Stimulated activated CD8-positive, alpha-beta memory T cell treated with anti-CD3 and anti-CD28 coated beads, Interleukin-4, amount 100 ng/mL, for 24 hours (primary cell): ENCODE data around the gene VPS41.
"Not testable (repeated sequence)": the region's sequence is repeated elsewhere in the genome, so short reads cannot be mapped to it uniquely, and the experiment has no call there.

Source experiments
- DNase-seq: peaks from one replicate; pipeline ENCODE4 v3.0.0-alpha.2; 2020; ENCODE audit warnings: low read depth

VPS41 gene

DNA sequence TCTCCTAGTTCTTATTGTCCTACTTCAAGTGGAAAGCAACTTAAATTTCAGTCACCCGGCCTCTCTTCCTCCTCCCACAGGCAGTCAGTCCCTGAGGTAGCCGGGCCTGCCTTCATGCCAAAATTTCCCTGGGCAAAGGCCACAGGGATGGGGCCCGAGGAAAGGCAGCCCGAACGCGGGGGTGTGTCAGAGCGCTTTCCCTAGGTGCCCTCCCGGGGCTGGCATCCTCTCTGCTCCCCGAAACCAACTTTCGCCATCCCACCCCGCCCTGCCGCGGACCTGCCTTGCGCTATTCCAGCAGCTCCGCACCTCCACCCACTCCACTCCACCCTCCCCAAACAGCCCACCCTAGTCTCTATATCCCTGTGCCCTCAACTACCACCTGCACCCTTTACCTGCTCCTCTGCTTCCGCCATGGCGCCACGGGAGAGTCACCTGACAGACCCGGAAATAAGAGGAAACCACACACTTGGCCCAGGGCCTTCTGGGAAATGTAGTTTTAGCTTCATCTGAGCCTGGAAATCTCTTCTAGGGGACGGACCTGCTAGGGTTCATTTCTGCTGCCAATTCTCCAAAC lies at the start of gene VPS41:
Gene VPS41 (minus strand): TSS at position 433 of the 577 bp plus-strand sequence. CDS start 17 bp downstream, at position 416.
- DNase-seq: peak; percentile 57

DNA sequence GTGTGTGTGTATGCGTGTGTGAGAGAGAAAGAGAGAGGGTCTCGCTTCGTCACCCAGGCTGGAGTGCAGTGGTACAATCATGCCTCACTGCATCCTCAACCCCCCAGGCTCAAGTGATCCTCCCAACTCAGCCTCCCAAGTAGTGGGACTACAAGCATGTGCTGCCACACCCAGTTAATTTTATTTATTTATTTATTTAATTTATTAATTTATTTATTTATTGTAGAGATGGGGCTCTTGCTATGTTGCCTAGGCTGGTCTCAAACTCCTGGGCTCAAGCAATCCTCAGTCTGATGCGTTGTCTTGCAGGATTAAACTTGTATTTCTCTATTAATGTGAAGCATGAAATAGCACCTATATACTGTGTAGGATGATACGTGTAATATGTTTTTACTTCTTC lies 46.9 kb upstream of the VPS41 start:
- DNase-seq: no peak

DNA sequence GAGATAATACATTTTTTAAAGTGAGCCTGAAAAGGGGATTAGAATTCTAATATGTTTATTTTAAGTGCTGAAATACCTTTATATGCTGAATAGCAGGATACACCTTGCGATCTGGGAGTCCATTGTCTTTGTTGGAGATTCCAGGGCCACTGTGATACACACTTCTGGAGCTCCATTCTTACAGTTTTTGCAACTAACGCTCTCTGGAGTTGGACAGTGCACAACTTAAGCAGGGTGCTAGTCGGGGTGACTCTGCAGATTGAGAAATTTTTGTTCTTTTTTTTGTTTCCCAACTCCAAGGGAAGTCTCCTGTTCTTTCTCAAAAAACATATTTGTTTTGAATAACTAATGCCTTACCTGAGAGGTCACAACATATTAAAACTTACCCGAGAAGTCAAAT lies 45.0 kb upstream of the VPS41 start:
- DNase-seq: no peak

DNA sequence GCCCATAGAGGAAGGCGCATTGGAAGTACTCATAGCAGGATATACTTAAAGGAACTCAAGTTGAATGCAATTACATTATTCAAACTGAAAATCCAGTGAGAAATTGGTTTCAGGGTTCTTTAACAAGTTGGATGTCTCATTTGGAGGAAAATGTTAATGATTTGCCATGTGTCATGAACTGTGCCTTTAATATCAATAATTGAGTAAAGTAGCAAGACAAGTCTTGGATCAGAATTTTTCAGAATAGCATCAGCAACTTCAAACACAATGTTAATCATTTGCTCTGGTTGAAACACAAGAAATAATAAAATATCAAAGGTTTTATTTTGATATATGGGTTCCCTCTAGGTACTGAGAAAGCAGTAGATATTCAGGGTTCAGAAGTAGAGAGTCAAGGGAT lies 44.2 kb upstream of the VPS41 start:
- DNase-seq: no peak

DNA sequence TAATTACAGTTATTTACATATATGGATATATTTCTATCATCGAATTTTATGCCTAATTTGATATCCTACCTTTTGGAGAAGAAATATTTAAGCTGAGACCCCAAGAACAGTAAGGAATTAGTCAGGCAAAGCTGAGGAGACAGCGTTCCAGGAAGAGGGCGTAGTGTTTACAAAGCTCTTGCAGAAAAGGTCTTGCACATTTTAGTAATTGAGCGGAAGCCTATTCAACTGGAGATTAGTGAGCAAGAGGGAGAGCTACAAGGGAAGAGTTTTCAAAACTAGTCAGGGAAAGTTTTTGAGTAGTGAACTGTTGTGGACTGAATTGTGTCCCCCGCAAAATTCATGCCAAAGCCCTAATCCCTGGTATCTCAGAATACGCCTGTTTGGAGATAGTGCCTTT lies 42.2 kb upstream of the VPS41 start:
- no peak for DNase-seq

DNA sequence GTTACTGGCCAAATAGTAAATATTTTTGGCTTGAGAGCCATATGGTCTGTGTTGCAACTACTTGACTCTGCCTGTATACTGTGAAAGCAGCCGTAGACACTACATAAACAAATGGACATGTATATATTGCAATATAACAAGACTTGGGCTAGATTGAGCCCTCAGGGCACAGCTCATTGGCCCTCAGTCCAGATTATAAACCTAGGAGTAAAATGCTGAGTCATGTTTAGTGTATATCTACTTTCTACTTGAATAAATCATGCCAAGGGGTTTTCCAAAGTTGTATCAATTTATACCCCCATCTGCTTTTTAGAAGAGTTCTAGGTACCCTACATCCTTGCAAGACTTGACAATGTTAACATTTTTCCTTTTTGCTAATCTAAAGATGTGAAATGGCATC lies 41.3 kb upstream of the VPS41 start:
- no peak for DNase-seq

DNA sequence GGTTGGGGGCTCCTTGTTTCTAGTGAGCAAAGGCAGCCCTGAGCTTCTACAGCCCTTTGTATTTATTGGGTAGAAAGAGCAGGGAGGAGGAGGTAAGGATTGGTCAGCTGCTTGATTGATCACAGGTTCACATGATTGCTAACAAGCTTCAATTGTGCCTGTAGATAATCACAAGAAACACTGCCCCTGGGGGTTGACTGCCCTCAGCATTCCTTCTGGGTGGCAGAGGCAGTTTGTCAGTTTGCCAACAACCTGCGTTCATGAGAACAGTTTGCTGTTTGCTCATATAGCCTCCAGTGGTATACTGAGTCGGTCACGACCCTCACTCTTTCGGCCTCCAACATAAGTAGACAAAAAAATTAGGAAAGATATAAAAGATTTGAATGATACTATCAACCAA lies 38.5 kb upstream of the VPS41 start:
- not testable (repeated sequence) for DNase-seq

DNA sequence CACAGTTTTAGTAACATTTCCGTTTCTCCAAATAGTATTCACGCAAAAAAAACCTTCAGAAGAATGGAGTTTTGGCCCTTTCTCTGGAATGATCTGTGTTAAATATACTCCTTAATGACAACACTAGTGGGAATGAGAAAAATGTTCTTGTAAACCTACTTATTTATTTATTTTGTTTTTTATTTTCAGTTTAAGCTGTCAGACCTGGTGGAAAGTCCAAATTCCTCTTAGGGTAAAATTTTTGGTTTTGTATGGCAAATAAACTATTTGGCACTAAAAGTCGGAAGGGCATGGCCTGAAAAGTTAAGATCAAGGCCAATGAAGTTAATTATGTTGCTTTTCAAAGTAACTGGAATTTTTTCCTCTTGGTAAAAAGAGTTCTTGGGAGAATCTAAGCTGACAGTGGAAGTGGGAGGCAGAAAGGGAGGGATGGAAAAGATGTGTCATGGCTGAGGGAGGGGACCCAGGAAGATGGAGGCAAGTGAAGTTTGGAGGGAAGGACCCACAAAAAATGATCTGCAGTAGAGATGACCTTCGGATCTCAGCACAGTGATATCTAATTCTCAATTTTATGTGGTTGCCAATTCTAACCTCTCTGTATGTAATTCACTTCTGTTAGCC lies 33.5 kb upstream of the VPS41 start:
- DNase-seq: no peak

DNA sequence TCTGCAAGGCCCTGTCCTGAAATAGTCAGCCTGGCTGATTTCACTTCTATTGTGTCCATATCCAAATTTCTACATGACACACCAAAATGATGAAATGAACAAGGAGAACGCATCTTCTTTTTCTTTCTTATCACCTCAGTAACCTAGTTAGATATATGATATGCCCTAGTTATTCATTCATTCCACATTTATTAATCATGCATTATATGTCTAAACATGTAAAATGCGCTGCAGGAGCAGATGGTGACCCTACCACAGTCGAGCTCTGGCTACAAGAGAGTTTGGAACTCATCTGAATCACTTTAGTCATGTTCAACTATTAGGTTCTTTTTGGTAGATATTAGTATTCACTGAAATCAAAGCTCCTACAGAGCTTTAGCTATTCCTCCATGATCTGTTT lies 31.8 kb upstream of the VPS41 start:
- no peak for DNase-seq

DNA sequence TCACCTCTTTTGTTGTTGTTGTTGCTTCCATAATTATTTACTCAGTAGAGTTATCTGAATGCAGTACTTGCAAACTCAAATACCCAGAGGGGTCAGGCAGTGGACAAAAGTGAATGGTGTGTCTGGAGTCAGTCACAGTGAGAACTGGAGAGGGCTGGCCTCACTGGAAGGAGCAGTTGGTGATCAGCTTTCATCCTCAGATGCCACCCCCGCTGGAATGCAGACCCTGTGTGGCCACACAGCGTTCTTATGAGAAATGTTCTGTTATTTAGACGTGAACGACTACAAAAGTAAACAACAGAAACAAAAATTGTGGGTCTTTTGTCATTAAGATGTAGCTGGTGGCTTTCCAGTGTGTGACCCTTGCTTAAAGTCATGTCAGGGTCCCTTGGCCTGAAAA lies 29.6 kb upstream of the VPS41 start:
- DNase-seq: no peak

DNA sequence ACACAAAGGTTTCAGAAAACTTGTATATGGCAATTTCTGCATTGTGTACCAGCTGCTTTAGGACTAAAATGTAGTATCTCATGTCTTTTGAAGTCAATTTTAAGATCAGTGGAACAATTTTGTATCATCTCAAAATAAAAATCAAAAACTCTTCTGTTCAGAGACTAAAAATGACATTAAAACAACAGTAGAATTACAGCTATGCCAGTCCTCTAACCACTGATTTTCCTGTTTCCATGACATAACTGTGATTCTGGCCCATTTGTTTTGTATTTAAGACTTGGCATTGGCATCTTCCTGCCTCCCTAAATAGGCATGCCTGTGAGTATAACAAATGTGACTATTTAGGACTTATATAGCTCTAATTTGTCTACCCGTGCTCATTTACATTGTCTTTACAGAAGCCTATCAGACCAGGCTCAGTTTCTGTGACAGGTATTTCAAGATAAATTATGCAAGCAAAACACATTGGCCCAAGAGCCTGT lies 29.1 kb upstream of the VPS41 start:
- no peak for DNase-seq

DNA sequence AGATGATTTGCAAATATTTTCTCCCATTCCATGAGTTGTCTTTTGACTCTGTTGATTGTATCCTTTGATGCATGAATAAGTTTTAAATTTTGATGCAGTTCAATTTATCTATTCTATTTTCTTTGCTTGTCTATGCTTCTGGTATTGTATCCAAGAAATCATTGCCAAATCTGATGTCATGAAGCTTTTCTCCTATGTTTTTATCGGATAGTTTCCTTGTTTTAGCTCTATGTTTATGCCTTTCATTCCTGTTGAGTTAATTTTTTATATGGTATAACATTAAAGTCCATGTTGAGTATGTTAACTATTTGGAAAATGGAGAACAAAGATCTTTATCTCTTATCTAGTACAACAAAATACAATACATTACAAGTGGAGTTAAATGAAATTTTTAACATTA lies 27.6 kb upstream of the VPS41 start:
- DNase-seq: no peak

DNA sequence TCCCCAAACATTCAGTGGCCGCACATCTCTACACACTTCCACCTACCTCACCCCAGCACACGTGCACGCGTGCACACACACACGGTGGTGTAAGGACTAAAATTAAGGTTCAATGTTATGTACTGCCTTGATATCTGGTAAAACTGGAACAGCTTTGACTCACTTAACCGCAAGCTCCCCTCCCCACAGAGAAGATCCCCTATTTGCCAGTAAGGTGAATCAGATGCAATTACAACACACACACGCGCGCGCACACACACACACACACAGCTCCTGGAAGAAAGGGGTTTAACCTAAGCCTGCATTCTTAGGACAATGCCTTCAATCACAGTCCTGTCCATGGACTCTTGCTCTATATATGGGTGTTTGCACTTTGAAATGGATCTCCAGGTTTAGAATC lies 25.5 kb upstream of the VPS41 start:
- no peak for DNase-seq

DNA sequence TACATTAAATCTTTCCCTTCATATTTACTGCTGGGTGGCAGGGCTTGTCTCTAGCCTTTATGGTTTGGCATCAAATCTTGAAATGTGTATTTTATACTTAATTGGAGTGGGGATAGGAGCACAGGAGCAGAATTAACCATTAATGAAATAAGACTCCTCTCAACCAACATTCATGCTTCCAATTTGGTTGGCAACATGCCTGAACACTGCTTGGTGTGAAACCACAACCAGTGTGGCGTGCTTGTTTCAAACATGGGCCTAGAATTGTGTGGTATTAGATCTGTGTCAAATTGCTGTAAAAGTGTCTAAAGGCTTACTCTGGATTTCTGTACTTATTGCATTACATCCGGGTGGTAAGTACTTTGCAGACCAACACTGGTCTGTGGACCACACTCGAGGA lies 25.1 kb upstream of the VPS41 start:
- no peak for DNase-seq

DNA sequence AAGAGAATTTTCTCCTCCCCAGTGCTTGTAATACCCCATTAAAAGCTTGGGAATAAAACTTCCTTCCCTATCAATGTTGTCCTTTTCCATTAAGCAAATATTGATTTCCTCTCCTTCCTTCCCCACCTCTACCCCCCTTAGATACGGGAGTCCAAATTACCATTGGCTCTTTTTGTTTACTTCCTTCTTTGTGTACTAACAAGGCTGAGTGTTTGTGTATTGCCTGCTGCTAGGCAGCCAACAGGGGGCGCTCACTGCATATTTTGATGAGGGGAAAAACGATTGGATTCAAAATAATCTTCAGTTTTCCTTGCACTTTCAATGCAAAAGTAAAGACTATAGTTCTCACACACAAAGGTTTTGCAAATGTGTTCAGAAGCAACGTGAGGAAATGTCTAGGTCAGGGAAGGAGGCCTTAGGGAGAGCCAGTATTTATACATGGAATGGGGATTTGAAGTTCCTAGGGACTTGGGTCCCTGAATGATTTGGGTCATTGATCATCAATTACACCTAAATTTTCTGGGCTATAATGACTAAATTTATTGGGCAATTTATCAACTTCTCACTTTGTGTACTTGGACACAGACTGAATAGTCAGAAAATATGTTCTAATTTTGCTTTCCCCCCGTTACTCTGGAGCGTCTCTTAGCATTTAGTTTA lies 23.6 kb upstream of the VPS41 start:
- DNase-seq: peak; percentile 13

DNA sequence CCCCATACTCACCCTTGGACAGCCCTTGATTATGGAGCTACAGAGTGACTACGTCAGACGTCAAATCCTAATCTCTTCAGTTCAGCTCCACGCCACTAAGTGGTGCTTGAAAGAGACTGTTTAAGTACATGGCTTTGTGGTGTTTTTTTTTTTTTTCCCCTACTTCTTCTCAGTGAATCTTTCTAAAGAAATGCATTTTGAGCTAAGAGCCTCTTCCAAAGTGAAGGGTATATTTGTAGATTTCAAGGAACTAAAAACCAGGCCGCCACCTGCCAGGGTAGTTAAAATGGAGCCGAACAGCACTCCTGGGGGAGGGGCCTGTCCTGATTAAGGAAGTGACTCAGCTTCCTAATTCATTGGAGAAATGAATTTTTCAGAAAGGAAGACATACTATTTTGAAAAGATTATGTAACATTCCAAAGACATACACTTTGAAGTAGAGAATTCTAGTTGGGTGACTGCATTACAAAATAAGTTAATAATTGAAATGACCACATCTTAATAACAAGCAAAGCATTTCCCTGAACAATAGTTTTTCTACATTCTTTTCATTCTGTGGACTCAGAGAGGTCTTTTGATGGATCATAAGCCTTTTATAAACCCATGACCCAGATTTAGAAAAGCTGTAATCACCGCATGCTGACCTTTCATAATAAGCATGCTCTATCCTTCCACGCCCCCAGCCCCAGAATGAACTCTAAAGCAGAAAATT lies 20.6 kb upstream of the VPS41 start:
- no peak for DNase-seq

DNA sequence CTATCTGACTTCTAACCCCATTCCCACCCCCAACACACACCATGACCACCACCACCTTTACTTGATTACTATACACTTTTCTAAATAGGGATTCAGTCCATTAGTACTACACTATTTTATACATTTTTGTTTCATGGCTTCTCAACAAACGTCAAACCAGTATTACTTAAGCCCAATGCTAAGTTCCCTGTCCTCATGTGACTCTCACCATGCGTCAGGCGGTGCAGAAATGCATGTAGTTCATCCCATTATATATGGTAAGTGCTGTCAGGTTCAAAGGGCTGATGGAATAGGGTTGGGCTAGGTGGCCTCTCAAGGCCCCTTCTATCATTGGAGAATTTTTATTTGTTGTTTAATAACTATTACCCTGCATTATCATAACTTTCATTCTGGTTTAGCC lies 19.5 kb upstream of the VPS41 start:
- DNase-seq: no peak

DNA sequence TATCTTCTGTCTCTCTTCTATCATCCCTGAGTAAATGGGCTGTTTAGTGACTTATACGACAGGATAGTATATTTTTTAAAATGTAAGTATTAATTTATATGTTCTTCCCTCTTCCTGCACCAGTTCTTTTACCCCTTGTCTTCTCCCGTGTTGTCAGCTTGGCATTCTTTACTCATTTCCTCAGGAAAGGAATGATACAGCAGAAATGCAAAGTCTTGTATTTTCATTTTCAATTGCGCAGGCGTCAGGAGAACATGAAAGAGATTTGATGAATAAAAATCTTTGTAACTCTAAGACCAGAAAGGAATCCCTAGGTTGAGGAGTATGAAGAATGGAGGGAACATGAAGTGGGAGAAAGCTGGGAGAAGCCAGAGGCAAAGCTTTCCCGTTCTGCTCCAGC lies 18.8 kb upstream of the VPS41 start:
- DNase-seq: no peak

DNA sequence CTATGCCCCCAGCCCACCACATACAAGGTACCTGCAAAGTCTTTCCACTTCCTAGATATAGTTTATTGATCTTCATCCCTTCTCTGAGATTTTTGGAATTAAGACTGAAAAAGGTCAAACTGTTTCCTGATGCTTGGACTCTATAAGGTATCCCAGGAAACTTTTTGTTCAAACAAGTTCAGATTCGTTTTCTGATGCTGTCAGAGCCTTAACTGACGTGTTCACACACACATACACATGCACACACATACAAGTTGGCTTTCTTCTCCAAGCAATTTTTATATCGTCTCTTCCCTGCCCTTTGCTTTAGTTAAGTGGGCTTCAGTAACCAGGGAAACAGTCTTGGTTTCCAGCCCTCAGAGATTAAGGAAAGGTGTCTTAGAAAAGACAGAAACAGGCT lies 11.7 kb upstream of the VPS41 start:
- no peak for DNase-seq

DNA sequence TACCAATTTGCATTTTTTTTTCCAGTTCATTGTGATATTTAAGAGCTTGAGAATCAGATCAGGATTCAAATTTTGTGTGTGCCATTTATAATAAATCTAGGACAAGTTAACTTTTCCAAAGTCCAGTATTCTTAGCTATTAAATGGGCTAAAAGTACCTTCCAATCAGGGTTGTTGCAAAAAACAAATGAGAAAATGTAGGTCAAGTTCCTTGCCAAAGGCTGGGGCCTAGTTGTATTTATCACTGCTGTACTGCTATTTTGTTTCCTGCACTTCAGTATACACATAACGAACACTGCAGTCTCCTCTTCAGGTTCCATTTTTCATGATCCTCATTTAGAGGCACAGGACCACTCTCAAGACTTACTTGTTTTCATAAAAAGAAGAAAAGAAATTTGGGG lies 7.4 kb upstream of the VPS41 start:
- no peak for DNase-seq

DNA sequence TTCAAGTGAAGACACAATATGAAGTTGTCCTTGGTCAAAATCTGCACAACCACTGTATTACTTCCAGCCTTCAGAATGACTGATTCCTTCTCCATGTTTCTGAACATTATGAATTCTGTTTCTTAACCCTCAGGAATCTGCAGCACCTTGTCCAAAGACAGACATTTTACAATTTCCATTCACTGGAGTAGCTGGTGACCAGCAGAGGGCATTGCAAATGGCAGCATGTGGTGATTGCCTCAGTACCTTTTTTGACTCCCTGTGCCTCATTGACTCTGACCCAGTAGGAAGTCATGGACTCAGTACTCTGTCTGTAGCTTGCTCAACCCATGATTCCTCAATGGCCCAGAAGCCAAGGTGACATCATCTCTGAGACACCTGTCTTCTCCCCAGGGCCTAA lies 879 bp upstream of the VPS41 start:
- DNase-seq: no peak

DNA sequence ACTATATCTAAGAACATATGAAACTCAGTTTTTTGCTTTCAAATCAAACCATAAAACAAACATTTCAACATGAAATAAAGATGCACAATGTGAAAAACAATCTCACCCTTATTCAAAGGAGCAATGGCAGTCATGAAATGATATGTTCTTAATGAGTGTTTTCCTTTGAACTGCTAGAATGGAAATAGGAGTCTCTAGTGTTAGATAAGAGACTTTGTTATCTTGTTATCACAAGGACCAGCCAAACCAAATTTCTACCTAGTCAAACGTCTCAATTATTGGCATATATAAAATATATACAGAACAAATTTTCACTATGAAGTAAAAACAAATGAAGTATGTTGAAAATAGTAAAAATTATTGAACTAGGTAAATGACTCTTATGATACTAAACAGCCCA lies 1.2 kb downstream of the VPS41 start:
- DNase-seq: no peak

DNA sequence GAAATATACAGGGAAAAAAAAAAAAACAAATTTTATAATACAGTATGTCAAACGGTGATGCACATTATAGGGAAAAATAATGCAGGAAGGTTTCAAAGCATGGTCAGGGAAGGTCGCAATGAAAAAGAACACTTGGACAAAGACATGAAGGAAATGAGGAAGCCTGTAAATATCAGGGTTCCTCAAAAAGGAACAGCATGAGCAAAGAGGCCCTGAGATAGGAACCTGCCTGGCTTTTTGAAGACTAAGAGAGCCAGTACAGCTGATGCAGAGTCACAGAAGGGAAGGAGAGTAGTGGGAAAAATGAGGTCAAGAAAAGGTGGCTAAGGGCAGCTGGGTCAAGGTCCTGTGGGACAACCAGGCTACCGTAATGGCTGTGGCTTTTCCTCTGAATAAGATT lies 1.9 kb downstream of the VPS41 start:
- DNase-seq: no peak
